ENCODE results near the gene ALKBH3.

GRCh38 chr11:43954241-43954640 lies 73.6 kb downstream of the ALKBH3 start:
- no peak for TF ChIP-seq EED (IDR thresholded peaks at IDR 0.05; ENCODE audit: low read depth)
- TF ChIP-seq, protein P1, sequence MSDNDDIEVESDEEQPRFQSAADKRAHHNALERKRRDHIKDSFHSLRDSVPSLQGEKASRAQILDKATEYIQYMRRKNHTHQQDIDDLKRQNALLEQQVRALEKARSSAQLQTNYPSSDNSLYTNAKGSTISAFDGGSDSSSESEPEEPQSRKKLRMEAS (IDR thresholded peaks at IDR 0.05; ENCODE audit: low read depth, low read length) = no peak
- TF ChIP-seq SIN3A (IDR thresholded peaks at IDR 0.05; ENCODE audit: low read depth, low read length) = no peak
- TF ChIP-seq CTCF (IDR thresholded peaks at IDR 0.05 in 2 of 3, conservative IDR thresholded peaks at IDR 0.05 in 1 of 3; ENCODE audit: control insufficient read depth in 2 of 3, extremely low read depth in 1 of 3, insufficient read depth in 1 of 3, low read depth in 3 of 3, low read length in 3 of 3) = no peak

All from GM12878 (cell line).